WTC11 (cell line): Measurements from ENCODE around the gene BCAT1.

Experiments
- CREB1 ChIP-seq: sonication (generic); formaldehyde crosslinking; IDR thresholded peaks from 2 replicates; pipeline ENCODE4 v1.8.0; 2023; ENCODE audit warnings: mild to moderate bottlenecking, missing genetic modification reagents
- CTCF ChIP-seq: fragments of 200-600 bp; IDR thresholded peaks from 2 replicates; pipeline ENCODE4 v1.8.0; 2022; ENCODE audit warnings: antibody characterized with exemption
- E2F5 ChIP-seq: sonication (generic); formaldehyde crosslinking; IDR thresholded peaks from 2 replicates; pipeline ENCODE4 v1.8.1; 2022; ENCODE audit warnings: mild to moderate bottlenecking, moderate library complexity, missing genetic modification reagents
- TP53 ChIP-seq: sonication (generic); formaldehyde crosslinking; IDR thresholded peaks from 2 replicates; pipeline ENCODE4 v1.8.1; 2023; ENCODE audit warnings: mild to moderate bottlenecking, missing genetic modification reagents

- TF ChIP-seq E2F5 (CRISPR knock-in tag) (no peak), CTCF (no peak), CREB1 (CRISPR knock-in tag) (no peak), TP53 (CRISPR knock-in tag) (no peak)
Observed at GRCh38 chr12:24777359-24777758, 171.5 kb downstream of the BCAT1 start.
